ENCODE measurements around the gene NPC1L1. TPM values are rescaled to one million over a fixed set of nuclear protein-coding genes. Genes with fewer than 3 reads are reported as not detected.
A peak's percentile ranks its signal among the peaks of the same experiment; 100 is the strongest.

NPC1L1 gene
- total and polyA plus RNA-seq, 2 of the 13 experiments (the other 11 are each of a cell fraction or from before 2014, with no cell fraction given) = 4.8 to 14.5 TPM

GRCh38 chr7:44561481-44561880 lies 20.4 kb upstream of the NPC1L1 start (continued):
- no peak for TF ChIP-seq SYNCRIP (IDR thresholded peaks at IDR 0.05; ENCODE audit: insufficient read depth, low read depth, low read length)
- no peak for TF ChIP-seq MLLT10 (CRISPR knock-in tag; IDR thresholded peaks at IDR 0.05)
- TF ChIP-seq SSRP1 (CRISPR knock-in tag; IDR thresholded peaks at IDR 0.05) = 0 out of 2 replicates have a peak, but pooled peaks have one; percentile 13
- no peak for TF ChIP-seq SMARCC2 (IDR thresholded peaks at IDR 0.05)
- TF ChIP-seq E2F2 (CRISPR knock-in tag; IDR thresholded peaks at IDR 0.05; ENCODE audit: borderline replicate concordance) = no peak
- TF ChIP-seq ZNF703 (CRISPR knock-in tag; IDR thresholded peaks at IDR 0.05; ENCODE audit: borderline replicate concordance) = 0 out of 2 replicates have a peak, but pooled peaks have one; percentile 26
- TF ChIP-seq ZNF704 (CRISPR knock-in tag; IDR thresholded peaks at IDR 0.05; ENCODE audit: borderline replicate concordance) = no peak
- no peak; a peak in 1 of 4 replicates for TF ChIP-seq POLR2A (IDR thresholded peaks at IDR 0.05; ENCODE audit: insufficient read depth in 1 of 2, low read depth in 2 of 2, low read length in 2 of 2)

- Histone ChIP-seq H4K20me1 (ENCODE audit: insufficient read depth, low read length) (no peaks in the 10 kb centered on the region), H3K27me3 (ENCODE audit: control insufficient read depth in 1 of 2, insufficient read depth in 2 of 2, low read length in 2 of 2) (no peaks in the 10 kb centered on the region), H2AFZ (ENCODE audit: low read length) (no peak overlapping the region), H3K4me3 (replicated peaks in 1 of 3; ENCODE audit: insufficient read depth in 1 of 3, low read depth in 2 of 3, low read length in 3 of 3) (no peak overlapping the region), H3K36me3 (replicated peaks in 1 of 2; ENCODE audit: control insufficient read depth in 1 of 2, insufficient read depth in 2 of 2, low read length in 2 of 2) (peaks cover 1 to 4% of the 10 kb centered on the region in 2 experiments; a peak in 2 of 5 replicates), H3K9ac (ENCODE audit: insufficient read depth, low read depth, low read length) (no peak overlapping the region), H3K27ac (ENCODE audit: extremely low read length, insufficient read depth, low read length) (no peak overlapping the region), H3K79me2 (ENCODE audit: insufficient read depth, low read length) (no peaks in the 10 kb centered on the region), H3K4me2 (ENCODE audit: low read depth, low read length) (no peak overlapping the region), H3K4me1 (ENCODE audit: insufficient read depth, low read length) (peaks cover 40% of the 10 kb centered on the region), H3K9me3 (ENCODE audit: low read length) (no peaks in the 10 kb centered on the region)
- intact Hi-C loops (cut with micrococcal nuclease; ENCODE audit: unreplicated experiment) (no loop called here), in situ Hi-C loops (cut with HindIII; ENCODE audit: extremely low pct_ligation_motif_present, low pct_unique_long_range_greater_than_20kb) (no loop called here)
- no TSS peak for BruUV-seq (replicated peaks)
- ATAC-seq (peak; percentile 7), DNase-seq (ENCODE audit: low spot score) (no peak), FAIRE-seq (no peak)
- ChIA-PET POLR2A (interaction anchor here (0.5 kb wide), 1 partner anchor 16 kb away, joined by 3 read pairs; no protein-coding TSS in a partner anchor), CTCF (ENCODE audit: low intra/inter-chr PET ratio, low total read pairs) (no interaction called here)
- TF ChIP-seq TOPORS (CRISPR knock-in tag; IDR thresholded peaks at IDR 0.05) (no peak), CBX1 (IDR thresholded peaks at IDR 0.05; ENCODE audit: low read depth) (no peak), TBX3 (IDR thresholded peaks at IDR 0.05; ENCODE audit: borderline replicate concordance) (no peak), BCL6 (CRISPR knock-in tag; IDR thresholded peaks at IDR 0.05) (no peak)
- 83% methylated on average over 4 of the region's 4 CpGs for WGBS (ENCODE audit: low lambda C conversion rate)
Observed at GRCh38 chr7:44559485-44559884, 18.4 kb upstream of the NPC1L1 start.

Data from HepG2 (cell line).